HAP-1 (cell line): ENCODE results near the gene EPHA8.
A peak's percentile ranks its signal among the peaks of the same experiment; 100 is the strongest.

Experiments
- DNase-seq, 2 experiments: peaks; one replicate each; pipeline ENCODE4 v3.0.0-alpha.2; 2016 to 2020; ENCODE audit warnings: low spot score in 2 of 2
- H3K27me3 ChIP-seq: fragments of 250-450 bp; sonication (Bioruptor Pico); 2 replicates; pipeline ENCODE4 v1.5.1; 2020; ENCODE audit warnings: low read depth, mild to moderate bottlenecking, moderate library complexity
- H3K36me3 ChIP-seq: fragments of 250-450 bp; sonication (Bioruptor Pico); replicated peaks from 2 replicates; pipeline ENCODE4 v1.5.1; 2020; ENCODE audit warnings: mild to moderate bottlenecking
- H3K4me1 ChIP-seq: fragments of 250-450 bp; sonication (Bioruptor Pico); 2 replicates; pipeline ENCODE4 v1.5.1; 2020; ENCODE audit warnings: mild to moderate bottlenecking
- H3K4me3 ChIP-seq: fragments of 250-450 bp; sonication (Bioruptor Pico); 2 replicates; pipeline ENCODE4 v1.5.1; 2020; ENCODE audit warnings: mild to moderate bottlenecking, moderate library complexity
- H3K9me3 ChIP-seq: fragments of 250-450 bp; sonication (Bioruptor Pico); 2 replicates; pipeline ENCODE4 v1.5.1; 2020; ENCODE audit warnings: mild to moderate bottlenecking, moderate library complexity
- in situ Hi-C: fragments of 300-500 bp; cut with MboI; formaldehyde crosslinking; loops from 3 replicates; pipeline ENCODE4 v1.14.3; 2020; ENCODE audit warnings: low sequenced_read_pairs, inconsistent platforms, mixed read lengths

Gene EPHA8

DNA sequence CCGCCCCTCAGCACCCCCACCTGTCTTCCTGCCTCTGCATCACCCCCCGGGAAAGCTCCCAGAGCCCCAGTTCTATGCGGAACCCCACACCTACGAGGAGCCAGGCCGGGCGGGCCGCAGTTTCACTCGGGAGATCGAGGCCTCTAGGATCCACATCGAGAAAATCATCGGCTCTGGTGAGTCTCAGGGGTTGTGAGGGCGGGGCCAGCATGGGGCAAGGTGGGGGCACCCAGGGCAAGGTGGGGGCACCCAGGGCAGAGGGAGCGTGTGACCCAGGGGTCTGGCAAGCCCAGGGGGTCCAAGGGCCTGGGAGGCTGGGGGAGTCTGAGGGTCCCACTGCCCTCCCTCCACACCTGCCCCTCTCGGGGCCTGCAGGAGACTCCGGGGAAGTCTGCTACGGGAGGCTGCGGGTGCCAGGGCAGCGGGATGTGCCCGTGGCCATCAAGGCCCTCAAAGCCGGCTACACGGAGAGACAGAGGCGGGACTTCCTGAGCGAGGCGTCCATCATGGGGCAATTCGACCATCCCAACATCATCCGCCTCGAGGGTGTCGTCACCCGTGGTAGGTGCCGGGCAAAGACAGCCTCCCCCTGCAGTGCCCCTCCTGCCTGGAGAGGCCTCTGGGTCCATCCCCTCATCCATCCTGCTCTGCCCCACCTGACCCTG lies 34.1 kb downstream of the EPHA8 start:
- Histone ChIP-seq H3K36me3 (no peaks in the 10 kb centered on the region), H3K4me3 (no peak overlapping the region), H3K27me3 (peaks cover 14% of the 10 kb centered on the region), H3K4me1 (no peaks in the 10 kb centered on the region), H3K9me3 (no peaks in the 10 kb centered on the region)
- in situ Hi-C loops = no loop called here
- DNase-seq = no peak

DNA sequence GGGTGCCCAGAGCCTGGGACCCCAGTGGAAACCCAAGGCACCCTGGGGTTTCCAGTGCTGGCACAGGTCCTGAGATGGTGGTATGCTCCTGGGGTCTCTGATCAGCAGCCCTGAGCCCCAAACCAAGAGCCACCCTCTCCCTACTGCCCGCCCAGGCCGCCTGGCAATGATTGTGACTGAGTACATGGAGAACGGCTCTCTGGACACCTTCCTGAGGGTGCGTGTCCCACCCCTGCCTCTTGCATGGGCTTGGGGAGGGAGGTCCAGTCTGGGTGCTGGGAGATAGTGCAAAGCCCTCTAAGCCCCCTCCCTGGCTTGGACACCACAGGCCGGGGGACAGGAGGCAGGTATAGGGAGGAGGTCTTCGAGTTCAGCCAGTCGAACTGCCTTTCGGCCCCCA lies 34.7 kb downstream of the EPHA8 start:
- in situ Hi-C loops = no loop called here
- Histone ChIP-seq H3K27me3 (peaks cover 11% of the 10 kb centered on the region), H3K4me3 (no peak overlapping the region), H3K9me3 (no peaks in the 10 kb centered on the region), H3K4me1 (no peaks in the 10 kb centered on the region), H3K36me3 (no peaks in the 10 kb centered on the region)
- no peak for DNase-seq

DNA sequence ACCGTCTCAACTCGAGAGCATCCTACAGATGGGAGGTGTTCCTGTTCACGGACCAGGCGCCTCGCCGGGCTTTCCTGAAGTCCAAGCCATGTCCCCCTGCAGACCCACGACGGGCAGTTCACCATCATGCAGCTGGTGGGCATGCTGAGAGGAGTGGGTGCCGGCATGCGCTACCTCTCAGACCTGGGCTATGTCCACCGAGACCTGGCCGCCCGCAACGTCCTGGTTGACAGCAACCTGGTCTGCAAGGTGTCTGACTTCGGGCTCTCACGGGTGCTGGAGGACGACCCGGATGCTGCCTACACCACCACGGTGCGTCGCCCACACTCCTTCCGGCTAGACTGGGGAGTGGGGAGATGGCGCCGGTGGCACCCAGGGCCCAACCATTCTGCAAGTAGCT lies 35.4 kb downstream of the EPHA8 start:
- Histone ChIP-seq H3K4me1 (no peaks in the 10 kb centered on the region), H3K9me3 (no peaks in the 10 kb centered on the region), H3K36me3 (no peaks in the 10 kb centered on the region), H3K4me3 (no peak overlapping the region), H3K27me3 (peaks cover 11% of the 10 kb centered on the region)
- in situ Hi-C loops = no loop called here
- no peak for DNase-seq

DNA sequence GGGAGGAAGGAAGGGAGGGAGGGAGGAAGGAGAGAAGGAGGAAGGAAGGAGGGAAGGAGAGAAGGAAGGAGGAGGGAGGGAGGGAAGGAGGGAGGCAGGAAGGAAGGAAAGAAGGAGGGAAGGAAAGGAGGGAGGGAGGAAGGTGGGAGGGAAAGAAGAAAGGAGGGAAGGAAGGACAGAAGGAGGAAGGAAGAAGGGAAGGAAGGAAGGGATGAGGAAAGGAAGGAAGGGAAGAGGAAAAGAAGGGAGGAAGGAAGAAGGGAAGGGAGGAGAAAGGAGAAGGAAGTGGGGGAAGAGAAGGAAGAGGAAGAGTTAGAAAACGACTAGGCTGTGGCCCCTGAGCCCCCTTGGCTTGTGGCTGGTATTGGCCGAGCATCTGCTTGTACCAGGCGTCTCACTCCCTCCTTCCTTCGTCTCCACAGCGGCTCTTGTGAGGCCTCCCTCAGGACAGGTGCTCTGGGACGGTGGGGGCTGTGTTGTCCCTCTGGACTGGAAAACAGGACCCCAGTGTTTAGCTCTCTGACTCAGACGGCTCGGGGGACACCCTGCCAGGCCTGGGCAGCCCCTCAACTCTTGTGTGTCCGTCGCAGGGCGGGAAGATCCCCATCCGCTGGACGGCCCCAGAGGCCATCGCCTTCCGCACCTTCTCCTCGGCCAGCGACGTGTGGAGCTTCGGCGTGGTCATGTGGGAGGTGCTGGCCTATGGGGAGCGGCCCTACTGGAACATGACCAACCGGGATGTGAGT lies 37.0 kb downstream of the EPHA8 start:
- Histone ChIP-seq H3K27me3 (peaks cover 20% of the 10 kb centered on the region), H3K9me3 (no peaks in the 10 kb centered on the region), H3K36me3 (no peaks in the 10 kb centered on the region), H3K4me1 (peaks cover 2% of the 10 kb centered on the region; the same call in 1 of the 2 replicates), H3K4me3 (no peak overlapping the region)
- in situ Hi-C loops = no loop called here
- DNase-seq = no peak

DNA sequence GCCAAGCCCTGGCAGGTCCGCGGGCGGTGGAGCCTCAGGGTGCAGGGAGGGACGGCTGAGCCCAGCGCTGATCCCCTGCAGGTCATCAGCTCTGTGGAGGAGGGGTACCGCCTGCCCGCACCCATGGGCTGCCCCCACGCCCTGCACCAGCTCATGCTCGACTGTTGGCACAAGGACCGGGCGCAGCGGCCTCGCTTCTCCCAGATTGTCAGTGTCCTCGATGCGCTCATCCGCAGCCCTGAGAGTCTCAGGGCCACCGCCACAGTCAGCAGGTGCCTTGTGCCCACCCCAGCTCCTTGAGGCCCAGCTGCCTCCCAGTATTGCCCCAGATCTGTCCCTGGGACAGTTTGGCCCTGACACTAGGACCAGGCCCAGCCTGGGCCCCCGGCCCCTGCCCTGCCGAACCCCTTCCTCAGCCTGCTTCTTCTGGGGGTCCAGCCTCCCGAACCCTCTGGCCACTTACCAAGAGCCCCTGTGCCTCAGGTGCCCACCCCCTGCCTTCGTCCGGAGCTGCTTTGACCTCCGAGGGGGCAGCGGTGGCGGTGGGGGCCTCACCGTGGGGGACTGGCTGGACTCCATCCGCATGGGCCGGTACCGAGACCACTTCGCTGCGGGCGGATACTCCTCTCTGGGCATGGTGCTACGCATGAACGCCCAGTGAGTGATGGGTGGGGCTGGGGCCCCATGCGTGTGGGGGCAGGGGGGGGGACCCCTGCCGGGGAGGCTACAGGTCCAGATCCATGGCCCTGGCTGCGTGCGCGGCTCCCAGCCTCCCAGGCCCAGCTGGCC lies 37.7 kb downstream of the EPHA8 start:
- Histone ChIP-seq H3K36me3 (no peaks in the 10 kb centered on the region), H3K4me1 (peaks cover 4% of the 10 kb centered on the region; the same call in 1 of the 2 replicates), H3K9me3 (no peaks in the 10 kb centered on the region), H3K4me3 (no peak overlapping the region), H3K27me3 (peaks cover 27% of the 10 kb centered on the region)
- in situ Hi-C loops = no loop called here
- no peak for DNase-seq

DNA sequence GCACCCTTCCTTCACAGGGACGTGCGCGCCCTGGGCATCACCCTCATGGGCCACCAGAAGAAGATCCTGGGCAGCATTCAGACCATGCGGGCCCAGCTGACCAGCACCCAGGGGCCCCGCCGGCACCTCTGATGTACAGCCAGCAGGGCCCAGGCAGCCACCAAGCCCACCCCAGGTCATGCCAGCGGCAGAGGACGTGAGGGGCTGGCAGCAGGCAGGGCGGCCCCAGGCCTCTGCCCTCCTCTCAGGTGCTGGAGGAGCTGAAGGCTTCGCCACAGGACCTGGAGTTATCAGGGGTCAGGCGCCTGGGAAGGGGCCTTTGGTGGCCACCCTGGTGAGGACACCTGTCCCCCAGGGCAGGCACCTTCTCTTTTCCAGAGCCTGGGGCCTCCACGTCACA lies 38.3 kb downstream of the EPHA8 start:
- H3K9me3 ChIP-seq = no peaks in the 10 kb centered on the region
- DNase-seq = no peak
- no peaks in the 10 kb centered on the region for H3K36me3 ChIP-seq
- in situ Hi-C loops = no loop called here
- peaks cover 4% of the 10 kb centered on the region; the same call in 1 of the 2 replicates for H3K4me1 ChIP-seq
- no peak overlapping the region for H3K4me3 ChIP-seq
- H3K27me3 ChIP-seq = peaks cover 27% of the 10 kb centered on the region

DNA sequence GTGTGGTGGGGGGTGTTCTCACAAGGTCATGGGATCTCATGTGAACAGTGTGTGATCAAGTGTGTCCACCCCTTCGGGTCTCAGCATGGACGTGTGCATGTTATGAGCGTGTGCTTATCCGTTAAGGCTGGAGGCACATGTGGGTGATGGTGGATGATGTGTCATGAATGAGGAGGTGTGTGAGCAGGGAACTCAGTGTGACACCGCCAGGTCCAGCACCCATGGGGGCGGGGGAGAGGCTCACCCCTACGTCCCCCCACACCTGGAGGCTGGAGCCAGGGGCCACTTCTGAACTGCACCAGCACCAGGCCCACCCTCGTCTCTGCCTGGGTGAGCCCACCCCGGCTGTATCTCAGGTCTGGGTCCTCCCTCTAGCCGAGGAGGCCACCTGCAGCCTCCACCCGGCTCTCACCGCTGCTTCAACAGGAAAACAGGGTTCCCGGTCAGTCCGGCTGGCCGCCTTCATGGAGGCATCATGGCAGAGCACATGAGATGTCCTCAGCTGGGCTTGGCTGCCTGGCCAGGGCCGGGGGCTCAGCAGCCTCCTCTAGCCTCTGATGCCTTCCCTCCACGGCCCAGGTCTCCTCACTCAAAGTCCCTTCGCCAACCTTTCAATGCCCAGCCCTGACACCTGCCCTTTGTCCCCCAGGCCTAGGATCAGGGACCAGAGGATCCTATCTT lies 38.9 kb downstream of the EPHA8 start:
- Histone ChIP-seq H3K4me3 (no peak overlapping the region), H3K36me3 (no peaks in the 10 kb centered on the region), H3K9me3 (no peaks in the 10 kb centered on the region), H3K27me3 (peaks cover 27% of the 10 kb centered on the region), H3K4me1 (peaks cover 4% of the 10 kb centered on the region; the same call in 1 of the 2 replicates)
- in situ Hi-C loops = no loop called here
- DNase-seq = no peak

DNA sequence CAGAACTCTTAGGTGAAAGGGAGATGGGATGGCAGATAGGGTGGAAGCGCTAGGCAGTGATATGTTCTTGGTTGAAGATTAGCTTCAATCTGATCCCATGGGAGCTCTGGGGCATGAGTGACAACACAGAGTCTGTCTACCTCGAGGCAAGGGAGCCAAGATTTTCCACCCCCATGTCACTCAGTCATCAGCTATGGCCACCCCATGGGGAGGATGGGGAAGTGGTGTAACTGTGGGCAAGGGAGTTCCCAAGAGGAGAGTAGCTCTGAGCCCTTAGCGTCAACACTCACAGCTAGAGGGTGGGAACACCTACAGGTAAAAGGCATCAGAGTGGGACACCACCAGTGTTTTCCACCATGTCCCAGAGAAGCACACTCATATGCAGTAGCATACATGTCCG lies 42.9 kb downstream of the EPHA8 start:
- in situ Hi-C loops = no loop called here
- H3K4me3 ChIP-seq = no peak overlapping the region

DNA sequence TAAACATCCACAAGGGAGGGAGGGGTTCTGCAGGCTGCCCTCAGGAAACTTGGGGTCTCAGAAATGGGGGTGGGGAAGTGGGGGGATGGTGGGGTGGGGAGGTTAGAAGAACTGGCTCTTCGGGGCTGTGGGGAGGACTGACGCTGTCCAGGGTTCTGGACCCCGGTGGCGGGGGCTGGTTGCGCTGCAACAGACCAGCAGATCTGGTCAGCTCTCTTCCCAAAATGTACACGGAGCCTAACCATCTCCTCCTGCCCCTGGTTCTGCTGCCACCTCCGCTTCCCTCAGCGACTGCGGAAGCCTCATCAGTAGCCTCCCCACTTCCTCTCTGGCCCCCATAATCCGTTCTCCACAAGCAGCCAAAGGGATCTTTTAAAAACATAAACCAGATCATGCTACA lies 43.9 kb downstream of the EPHA8 start:
- peaks cover 29% of the 10 kb centered on the region for H3K27me3 ChIP-seq
- no peaks in the 10 kb centered on the region for H3K9me3 ChIP-seq
- DNase-seq = peak in 1 of 2 experiments; percentile 25
- H3K4me1 ChIP-seq = peaks cover 4% of the 10 kb centered on the region; the same call in 1 of the 2 replicates
- H3K36me3 ChIP-seq = no peaks in the 10 kb centered on the region
- in situ Hi-C loops = no loop called here
- H3K4me3 ChIP-seq = no peak overlapping the region

More for the DNA sequence above, 42.9 kb downstream of the EPHA8 start:
- Histone ChIP-seq H3K9me3 (no peaks in the 10 kb centered on the region), H3K4me1 (peaks cover 4% of the 10 kb centered on the region; the same call in 1 of the 2 replicates), H3K36me3 (no peaks in the 10 kb centered on the region), H3K27me3 (peaks cover 29% of the 10 kb centered on the region)
- DNase-seq = no peak

DNA sequence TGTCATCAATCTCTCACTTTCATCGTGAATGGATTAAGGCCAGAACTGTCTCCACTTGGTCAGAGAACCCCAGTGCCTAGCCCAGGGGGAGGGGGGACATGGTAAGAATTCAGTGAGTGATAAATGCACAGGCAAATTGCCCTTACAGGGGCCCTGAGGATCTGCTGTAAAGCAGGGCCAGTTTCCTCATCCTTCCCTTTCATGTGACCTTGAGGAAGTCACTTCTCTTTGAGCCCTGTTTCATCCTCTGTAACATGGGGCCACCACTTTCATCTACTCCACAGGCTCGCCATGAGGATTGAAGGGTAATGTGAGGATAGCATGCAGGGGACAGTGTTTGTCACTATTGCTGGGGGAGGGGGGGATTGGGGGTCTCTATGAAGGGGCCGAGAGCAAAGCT lies 45.1 kb downstream of the EPHA8 start:
- DNase-seq = no peak
- H3K27me3 ChIP-seq = peaks cover 28% of the 10 kb centered on the region
- no peak overlapping the region for H3K4me3 ChIP-seq
- H3K4me1 ChIP-seq = peaks cover 4% of the 10 kb centered on the region; the same call in 1 of the 2 replicates
- in situ Hi-C loops = no loop called here
- no peaks in the 10 kb centered on the region for H3K36me3 ChIP-seq
- H3K9me3 ChIP-seq = no peaks in the 10 kb centered on the region

DNA sequence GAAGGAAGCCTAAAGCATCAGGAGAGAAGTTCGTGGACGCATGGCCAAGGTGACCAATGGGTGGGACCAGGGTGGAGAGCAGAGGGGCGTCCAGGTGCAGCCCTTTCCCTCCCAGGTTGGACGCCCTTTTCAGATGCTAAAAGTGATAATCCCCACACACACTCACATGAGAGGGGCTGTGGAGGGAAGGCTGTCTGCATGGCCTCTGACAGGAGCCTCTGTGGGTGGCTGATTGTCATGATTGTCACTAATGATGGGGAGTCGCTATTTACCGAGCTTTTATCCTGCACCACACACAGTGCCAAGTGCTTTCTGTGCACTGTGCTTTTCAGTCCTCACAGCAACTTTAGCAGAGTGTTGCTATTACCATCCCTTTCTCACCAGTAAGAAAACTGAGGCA lies 46.0 kb downstream of the EPHA8 start:
- in situ Hi-C loops = no loop called here
- H3K27me3 ChIP-seq = peaks cover 18% of the 10 kb centered on the region
- DNase-seq = no peak

DNA sequence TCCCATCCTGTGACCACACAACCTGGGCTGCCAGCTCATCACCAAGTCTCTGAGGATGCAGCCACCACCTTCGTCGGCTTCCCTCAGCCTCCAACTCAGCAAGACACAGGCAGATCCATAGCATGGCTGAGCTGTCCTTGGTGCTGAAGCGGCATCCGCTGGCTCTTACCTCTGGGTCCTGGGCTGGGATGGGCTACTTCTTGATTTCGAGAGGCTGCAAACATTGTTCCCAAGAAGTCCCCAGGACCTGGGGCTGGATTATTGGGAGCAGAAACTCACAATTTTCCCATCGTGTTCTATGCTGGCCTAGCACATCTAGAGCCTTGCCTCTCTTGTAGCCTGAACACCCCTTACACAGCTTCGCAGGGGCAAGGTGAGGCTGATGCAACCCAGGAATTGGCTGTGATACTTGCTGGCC lies 48.2 kb downstream of the EPHA8 start:
- no peaks in the 10 kb centered on the region for H3K9me3 ChIP-seq
- H3K36me3 ChIP-seq = no peaks in the 10 kb centered on the region
- peaks cover 7% of the 10 kb centered on the region for H3K27me3 ChIP-seq
- no peak overlapping the region for H3K4me3 ChIP-seq
- peak; percentile 21 to 81 for DNase-seq
- no peaks in the 10 kb centered on the region for H3K4me1 ChIP-seq
- in situ Hi-C loops = no loop called here

More for the DNA sequence above, 46.0 kb downstream of the EPHA8 start:
- Histone ChIP-seq H3K4me1 (peaks cover 4% of the 10 kb centered on the region; the same call in 1 of the 2 replicates), H3K36me3 (no peaks in the 10 kb centered on the region), H3K4me3 (no peak overlapping the region), H3K9me3 (no peaks in the 10 kb centered on the region)
